HepG2 (cell line): Measurements from ENCODE around the gene ERRFI1. TPM values are rescaled to one million over a fixed set of nuclear protein-coding genes. Genes with fewer than 3 reads are reported as not detected.

Source experiments
- AGO1 ChIP-seq: fragments of 200-400 bp; formaldehyde crosslinking; IDR thresholded peaks from 2 replicates; pipeline ENCODE4 v1.6.1; 2017; ENCODE audit warnings: mild to moderate bottlenecking, low read depth, low read length, moderate library complexity; ENCODE audit not compliant: poor library complexity, severe bottlenecking
- DNMT1 ChIP-seq: sonication (generic); formaldehyde crosslinking; IDR thresholded peaks from 2 replicates; pipeline ENCODE4 v1.5.1; 2020; ENCODE audit warnings: mild to moderate bottlenecking, missing genetic modification reagents
- GATAD1 ChIP-seq: IDR thresholded peaks from 2 replicates; pipeline ENCODE4 v1.6.1; 2016; ENCODE audit warnings: missing genetic modification reagents, missing compliant biosample characterization
- KDM1A ChIP-seq: IDR thresholded peaks from 2 replicates; pipeline ENCODE4 v1.6.1; 2016; ENCODE audit warnings: missing compliant biosample characterization
- KDM5A ChIP-seq: fragments of 200-600 bp; sonication (generic); IDR thresholded peaks from 2 replicates; pipeline ENCODE4 v1.7.0; 2018; ENCODE audit warnings: antibody characterized with exemption, mild to moderate bottlenecking, low read length, borderline replicate concordance
- MAZ ChIP-seq, 2 experiments: sonication (generic) in 1 of 2; formaldehyde crosslinking in 1 of 2; IDR thresholded peaks; 2 replicates each; pipeline versions ENCODE4 v1.5.0 to v1.6.1; 2012 to 2020; ENCODE audit warnings: low read depth in 2 of 2, mild to moderate bottlenecking in 2 of 2, borderline replicate concordance in 1 of 2, improper control_type of control experiment in 1 of 2, low read length in 1 of 2, missing genetic modification reagents in 1 of 2, moderate library complexity in 1 of 2
- NFRKB ChIP-seq: fragments of 450-650 bp; IDR thresholded peaks from 2 replicates; pipeline ENCODE4 v1.6.1; 2017
- PAF1 ChIP-seq: IDR thresholded peaks from 2 replicates; pipeline ENCODE4 v1.6.1; 2016; ENCODE audit warnings: missing genetic modification reagents, missing compliant biosample characterization
- PHF5A ChIP-seq: IDR thresholded peaks from one replicate; pipeline ENCODE4 v1.6.1; 2018; ENCODE audit warnings: low read depth, missing genetic modification reagents; ENCODE audit not compliant: unreplicated experiment
- PRPF4 ChIP-seq: fragments of 200-400 bp; formaldehyde crosslinking; IDR thresholded peaks from 2 replicates; pipeline ENCODE4 v1.6.1; 2016; ENCODE audit warnings: low read length, low read depth; ENCODE audit not compliant: poor library complexity, severe bottlenecking
- RAD21 ChIP-seq: fragments of 450-650 bp; formaldehyde crosslinking; IDR thresholded peaks from 2 replicates; pipeline ENCODE4 v1.5.0; 2020; ENCODE audit warnings: mild to moderate bottlenecking
- RBFOX2 ChIP-seq: fragments of 200-400 bp; formaldehyde crosslinking; IDR thresholded peaks from 2 replicates; pipeline ENCODE4 v1.6.1; 2017; ENCODE audit warnings: low read depth, mild to moderate bottlenecking, low read length
- SALL1 ChIP-seq: sonication (generic); formaldehyde crosslinking; IDR thresholded peaks from 2 replicates; pipeline ENCODE4 v1.8.0; 2022; ENCODE audit warnings: mild to moderate bottlenecking, missing genetic modification reagents
- SMC3 ChIP-seq: IDR thresholded peaks from 2 replicates; pipeline ENCODE4 v1.6.1; 2011; ENCODE audit warnings: low read length, improper control_type of control experiment
- ZBTB38 ChIP-seq: sonication (generic); formaldehyde crosslinking; IDR thresholded peaks from 2 replicates; pipeline ENCODE4 v1.5.1; 2020; ENCODE audit warnings: mild to moderate bottlenecking, missing genetic modification reagents
- ZFP36 ChIP-seq: fragments of 150-350 bp; IDR thresholded peaks from 2 replicates; pipeline ENCODE4 v1.6.1; 2018; ENCODE audit warnings: borderline replicate concordance, low read length, low read depth; ENCODE audit not compliant: partially characterized antibody
- ZFP36L2 ChIP-seq: sonication (generic); formaldehyde crosslinking; IDR thresholded peaks from 2 replicates; pipeline ENCODE4 v1.4.0; 2020; ENCODE audit warnings: missing genetic modification reagents
- ZFY ChIP-seq: sonication (generic); formaldehyde crosslinking; IDR thresholded peaks from 2 replicates; pipeline ENCODE4 v1.4.0; 2020; ENCODE audit warnings: missing genetic modification reagents
- ZNF225 ChIP-seq: sonication (generic); formaldehyde crosslinking; IDR thresholded peaks from 2 replicates; pipeline ENCODE4 v1.4.0; 2020; ENCODE audit warnings: mild to moderate bottlenecking, missing genetic modification reagents
- ZNF382 ChIP-seq: sonication (generic); formaldehyde crosslinking; IDR thresholded peaks from 2 replicates; pipeline ENCODE4 v1.5.0; 2020; ENCODE audit warnings: missing genetic modification reagents, mild to moderate bottlenecking, borderline replicate concordance
- ZNF577 ChIP-seq: sonication (generic); formaldehyde crosslinking; IDR thresholded peaks from 2 replicates; pipeline ENCODE4 v1.4.0; 2020; ENCODE audit warnings: mild to moderate bottlenecking, low read depth, missing genetic modification reagents, borderline replicate concordance
- ZNF775 ChIP-seq: sonication (generic); formaldehyde crosslinking; IDR thresholded peaks from 2 replicates; pipeline ENCODE4 v1.4.0; 2020; ENCODE audit warnings: missing genetic modification reagents, mild to moderate bottlenecking, moderate library complexity, borderline replicate concordance
- ZNF878 ChIP-seq: sonication (generic); formaldehyde crosslinking; IDR thresholded peaks from 2 replicates; pipeline ENCODE4 v1.8.1; 2023; ENCODE audit warnings: mild to moderate bottlenecking, missing genetic modification reagents, moderate library complexity
- polyA plus RNA-seq, 8 experiments: library from polyadenylated mRNA; depleted of rRNA in 3 of 8; stranded (reverse) in 7 of 8; unstranded in 1 of 8; fragments of >200 nt; fragmentation: Illumina TruSeq in 4 of 8; extraction: Trizol in 4 of 8; gene quantifications; 2 replicates each; pipeline versions ENCODE4 v1.2.1 to v1.2.3, GENCODE V29; 2011 to 2016; ENCODE audit warnings: low read depth in 4 of 8, missing spikeins in 1 of 8, mixed read lengths in 1 of 8; ENCODE audit not compliant: insufficient read depth in 1 of 8
- total RNA-seq, 5 experiments: library from RNA; depleted of rRNA; stranded (reverse); fragments of >200 nt; fragmentation: Illumina TruSeq; extraction: Trizol; gene quantifications; 2 replicates each; pipeline ENCODE4 v1.2.3, GENCODE V29; 2016; ENCODE audit warnings: low read depth in 1 of 5
- TF ChIP-seq, protein P1 (sequence below): IDR thresholded peaks from 2 replicates; pipeline ENCODE4 v1.6.1; 2016; ENCODE audit warnings: low read depth, missing genetic modification reagents, missing compliant biosample characterization
- TF ChIP-seq, protein P2 (sequence below): sonication (generic); formaldehyde crosslinking; IDR thresholded peaks from 2 replicates; pipeline ENCODE4 v1.4.0; 2020; ENCODE audit warnings: mild to moderate bottlenecking, missing genetic modification reagents
- TF ChIP-seq, protein P3 (sequence below): sonication (generic); formaldehyde crosslinking; conservative IDR thresholded peaks from 2 replicates; pipeline ENCODE4 v1.4.0; 2020; ENCODE audit warnings: missing genetic modification reagents

The ERRFI1 gene
- total and polyA plus RNA-seq, 2 of the 13 experiments (the other 11 are each of a cell fraction or from before 2014, with no cell fraction given) = 84.4 to 753 TPM

DNA sequence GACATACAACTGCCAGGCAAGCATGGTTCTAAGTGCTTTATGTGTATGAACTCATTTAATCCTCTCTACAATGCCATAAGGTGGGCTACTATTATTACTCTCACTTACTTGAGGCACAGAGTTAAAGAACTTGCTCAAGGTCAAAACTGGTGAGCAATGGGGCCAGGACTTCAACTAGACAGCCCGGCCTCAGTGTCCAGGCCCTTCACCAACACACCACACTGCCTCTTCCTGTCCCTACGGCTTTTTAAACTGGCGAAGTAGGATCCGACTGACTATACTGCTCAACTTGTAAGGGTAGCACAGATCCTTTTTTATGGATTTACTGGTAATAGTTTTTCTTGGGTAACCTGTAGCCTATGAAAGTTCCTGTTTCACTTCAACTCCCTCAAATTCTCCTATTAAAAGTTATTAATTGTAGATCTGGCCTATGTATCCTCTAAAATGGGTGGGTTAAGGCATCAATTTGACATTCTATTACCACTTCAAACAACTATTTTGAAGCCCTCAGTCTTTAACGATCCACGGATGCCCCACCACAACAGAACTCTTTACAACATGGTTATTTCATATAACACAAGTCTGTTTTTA lies 4.3 kb downstream of the ERRFI1 start (continued):
- TF ChIP-seq, protein P1, sequence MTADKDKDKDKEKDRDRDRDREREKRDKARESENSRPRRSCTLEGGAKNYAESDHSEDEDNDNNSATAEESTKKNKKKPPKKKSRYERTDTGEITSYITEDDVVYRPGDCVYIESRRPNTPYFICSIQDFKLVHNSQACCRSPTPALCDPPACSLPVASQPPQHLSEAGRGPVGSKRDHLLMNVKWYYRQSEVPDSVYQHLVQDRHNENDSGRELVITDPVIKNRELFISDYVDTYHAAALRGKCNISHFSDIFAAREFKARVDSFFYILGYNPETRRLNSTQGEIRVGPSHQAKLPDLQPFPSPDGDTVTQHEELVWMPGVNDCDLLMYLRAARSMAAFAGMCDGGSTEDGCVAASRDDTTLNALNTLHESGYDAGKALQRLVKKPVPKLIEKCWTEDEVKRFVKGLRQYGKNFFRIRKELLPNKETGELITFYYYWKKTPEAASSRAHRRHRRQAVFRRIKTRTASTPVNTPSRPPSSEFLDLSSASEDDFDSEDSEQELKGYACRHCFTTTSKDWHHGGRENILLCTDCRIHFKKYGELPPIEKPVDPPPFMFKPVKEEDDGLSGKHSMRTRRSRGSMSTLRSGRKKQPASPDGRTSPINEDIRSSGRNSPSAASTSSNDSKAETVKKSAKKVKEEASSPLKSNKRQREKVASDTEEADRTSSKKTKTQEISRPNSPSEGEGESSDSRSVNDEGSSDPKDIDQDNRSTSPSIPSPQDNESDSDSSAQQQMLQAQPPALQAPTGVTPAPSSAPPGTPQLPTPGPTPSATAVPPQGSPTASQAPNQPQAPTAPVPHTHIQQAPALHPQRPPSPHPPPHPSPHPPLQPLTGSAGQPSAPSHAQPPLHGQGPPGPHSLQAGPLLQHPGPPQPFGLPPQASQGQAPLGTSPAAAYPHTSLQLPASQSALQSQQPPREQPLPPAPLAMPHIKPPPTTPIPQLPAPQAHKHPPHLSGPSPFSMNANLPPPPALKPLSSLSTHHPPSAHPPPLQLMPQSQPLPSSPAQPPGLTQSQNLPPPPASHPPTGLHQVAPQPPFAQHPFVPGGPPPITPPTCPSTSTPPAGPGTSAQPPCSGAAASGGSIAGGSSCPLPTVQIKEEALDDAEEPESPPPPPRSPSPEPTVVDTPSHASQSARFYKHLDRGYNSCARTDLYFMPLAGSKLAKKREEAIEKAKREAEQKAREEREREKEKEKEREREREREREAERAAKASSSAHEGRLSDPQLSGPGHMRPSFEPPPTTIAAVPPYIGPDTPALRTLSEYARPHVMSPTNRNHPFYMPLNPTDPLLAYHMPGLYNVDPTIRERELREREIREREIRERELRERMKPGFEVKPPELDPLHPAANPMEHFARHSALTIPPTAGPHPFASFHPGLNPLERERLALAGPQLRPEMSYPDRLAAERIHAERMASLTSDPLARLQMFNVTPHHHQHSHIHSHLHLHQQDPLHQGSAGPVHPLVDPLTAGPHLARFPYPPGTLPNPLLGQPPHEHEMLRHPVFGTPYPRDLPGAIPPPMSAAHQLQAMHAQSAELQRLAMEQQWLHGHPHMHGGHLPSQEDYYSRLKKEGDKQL (CRISPR knock-in tag) = no peak
- TF ChIP-seq, protein P2, sequence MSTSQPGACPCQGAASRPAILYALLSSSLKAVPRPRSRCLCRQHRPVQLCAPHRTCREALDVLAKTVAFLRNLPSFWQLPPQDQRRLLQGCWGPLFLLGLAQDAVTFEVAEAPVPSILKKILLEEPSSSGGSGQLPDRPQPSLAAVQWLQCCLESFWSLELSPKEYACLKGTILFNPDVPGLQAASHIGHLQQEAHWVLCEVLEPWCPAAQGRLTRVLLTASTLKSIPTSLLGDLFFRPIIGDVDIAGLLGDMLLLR (CRISPR knock-in tag) = no peak
- no peak for TF ChIP-seq DNMT1 (CRISPR knock-in tag)
- TF ChIP-seq RBFOX2 = peak; percentile 87
- TF ChIP-seq ZFP36L2 = no peak
- peak; percentile 29 for TF ChIP-seq PAF1 (CRISPR knock-in tag)
- no peak for TF ChIP-seq RAD21 (CRISPR knock-in tag)
- TF ChIP-seq, protein P3, sequence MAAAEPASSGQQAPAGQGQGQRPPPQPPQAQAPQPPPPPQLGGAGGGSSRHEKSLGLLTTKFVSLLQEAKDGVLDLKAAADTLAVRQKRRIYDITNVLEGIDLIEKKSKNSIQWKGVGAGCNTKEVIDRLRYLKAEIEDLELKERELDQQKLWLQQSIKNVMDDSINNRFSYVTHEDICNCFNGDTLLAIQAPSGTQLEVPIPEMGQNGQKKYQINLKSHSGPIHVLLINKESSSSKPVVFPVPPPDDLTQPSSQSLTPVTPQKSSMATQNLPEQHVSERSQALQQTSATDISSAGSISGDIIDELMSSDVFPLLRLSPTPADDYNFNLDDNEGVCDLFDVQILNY = no peak
- no peak for TF ChIP-seq ZNF382 (CRISPR knock-in tag)
- TF ChIP-seq NFRKB = no peak
- 0 out of 2 replicates have a peak, but pooled peaks have one; percentile 11 for TF ChIP-seq KDM5A
- TF ChIP-seq KDM1A (CRISPR knock-in tag) = no peak
- TF ChIP-seq AGO1 = peak; percentile 25
- no peak for TF ChIP-seq MAZ (IDR thresholded peaks at IDR 0.05; ENCODE audit: borderline replicate concordance, low read depth, low read length)
- no peak for TF ChIP-seq MAZ (CRISPR knock-in tag; IDR thresholded peaks at IDR 0.05; ENCODE audit: low read depth)
- no peak for TF ChIP-seq GATAD1 (CRISPR knock-in tag)
- no peak for TF ChIP-seq ZFP36
- no peak for TF ChIP-seq ZNF775 (CRISPR knock-in tag)
- no peak for TF ChIP-seq ZNF225 (CRISPR knock-in tag)
- TF ChIP-seq ZNF577 = no peak
- no peak for TF ChIP-seq ZNF878 (CRISPR knock-in tag)
- TF ChIP-seq ZBTB38 (CRISPR knock-in tag) = no peak
- TF ChIP-seq PRPF4 = no peak
- peak; percentile 40 for TF ChIP-seq ZFY (CRISPR knock-in tag)
- no peak for TF ChIP-seq PHF5A (CRISPR knock-in tag)
- no peak for TF ChIP-seq SALL1
- no peak for TF ChIP-seq SMC3
